NCI-H510A treated with DMSO at 0.1 percent for 48 hours (cell line): ENCODE results near the gene DENND5B.
"Not testable (repeated sequence)": the region's sequence is repeated elsewhere in the genome, so short reads cannot be mapped to it uniquely, and the experiment has no call there.

Source experiments
- DNase-seq: peaks from one replicate; lab custom pipeline; 2025; lab: John Stamatoyannopoulos, UW

Gene DENND5B

GRCh38 chr12:31377210-31377609, 213.7 kb downstream of the DENND5B start:
- not testable (repeated sequence) for DNase-seq

- DNase-seq = not testable (repeated sequence)
Measured at GRCh38 chr12:31375422-31375821, 215.5 kb downstream of the DENND5B start.

DNA sequence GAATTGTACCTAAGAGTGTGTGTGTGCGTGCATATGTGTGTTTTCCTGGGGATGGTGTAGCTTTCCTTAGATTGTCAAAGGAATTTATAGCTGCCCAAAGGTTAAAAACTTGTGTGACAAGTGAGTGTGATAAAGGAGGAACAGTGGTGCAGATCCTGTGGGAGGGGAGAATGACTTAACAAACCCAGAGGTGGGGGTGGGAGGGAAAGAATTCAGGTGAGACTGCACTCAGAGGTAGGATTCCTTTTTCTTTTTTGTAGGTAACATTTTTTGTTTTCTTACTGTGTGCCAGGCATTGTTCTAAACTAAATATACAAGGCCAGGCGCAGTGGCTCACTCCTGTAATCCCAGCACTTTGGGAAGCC, 219.7 kb downstream of the DENND5B start:
- DNase-seq = no peak

- no peak for DNase-seq
Measured at GRCh38 chr12:31370531-31371255, 220.2 kb downstream of the DENND5B start.

- peak; percentile 50 for DNase-seq
Measured at GRCh38 chr12:31369712-31370521, 221.0 kb downstream of the DENND5B start.

DNA sequence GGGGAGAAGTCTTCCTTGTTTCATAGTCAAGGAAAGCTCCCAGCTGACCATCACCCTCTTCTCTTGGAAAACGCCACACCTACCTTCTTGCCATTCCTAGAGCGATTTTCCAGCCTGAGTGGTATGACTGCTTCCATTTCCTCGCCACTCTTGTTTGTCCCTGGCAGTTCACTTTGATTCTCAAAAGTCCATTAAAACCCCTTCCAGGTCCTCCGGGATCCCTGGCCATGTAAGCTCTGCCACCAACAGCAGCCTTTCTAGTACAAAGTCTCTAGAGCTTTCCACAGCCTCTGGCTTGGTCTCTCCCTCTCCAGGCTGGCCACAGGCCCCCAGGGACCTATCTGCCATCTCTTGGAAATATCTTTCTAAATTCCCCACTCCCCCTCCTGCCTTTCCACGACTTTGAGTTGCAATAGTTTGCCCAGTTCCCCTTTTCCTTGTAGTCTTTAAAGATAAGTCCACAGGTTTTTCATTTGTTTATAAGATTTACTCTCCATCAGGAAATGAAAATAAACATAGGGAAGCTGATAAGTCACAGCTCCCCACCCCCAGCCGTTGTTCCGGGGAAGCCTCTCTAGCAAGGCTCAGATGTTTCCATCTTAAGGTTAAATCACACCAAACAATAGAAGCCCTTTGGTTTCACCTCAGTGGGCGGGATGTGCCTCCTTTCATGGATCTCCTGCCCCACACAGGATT, 222.1 kb downstream of the DENND5B start:
- DNase-seq = no peak

GRCh38 chr12:31366104-31366621, 224.8 kb downstream of the DENND5B start:
- no peak for DNase-seq

DNA sequence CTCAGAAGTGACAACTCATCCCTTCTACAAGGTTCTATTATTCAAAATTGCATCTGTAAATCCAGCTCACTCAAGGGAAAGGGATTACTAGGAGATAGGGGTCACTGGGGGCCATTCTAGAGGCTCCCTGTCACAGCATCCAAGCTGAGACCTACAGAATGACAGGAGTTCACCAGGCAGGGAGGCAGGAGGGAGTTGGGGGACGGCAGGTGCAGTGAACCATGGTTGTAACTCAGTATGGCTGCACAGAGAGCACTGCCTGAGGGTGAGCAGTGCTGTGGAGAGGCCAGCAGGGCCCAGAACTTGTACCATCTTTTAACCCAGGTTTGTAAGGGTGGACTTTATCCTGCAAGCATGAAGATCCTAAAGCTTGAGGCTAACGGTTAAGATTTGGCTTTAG, 227.1 kb downstream of the DENND5B start:
- DNase-seq = no peak

DNA sequence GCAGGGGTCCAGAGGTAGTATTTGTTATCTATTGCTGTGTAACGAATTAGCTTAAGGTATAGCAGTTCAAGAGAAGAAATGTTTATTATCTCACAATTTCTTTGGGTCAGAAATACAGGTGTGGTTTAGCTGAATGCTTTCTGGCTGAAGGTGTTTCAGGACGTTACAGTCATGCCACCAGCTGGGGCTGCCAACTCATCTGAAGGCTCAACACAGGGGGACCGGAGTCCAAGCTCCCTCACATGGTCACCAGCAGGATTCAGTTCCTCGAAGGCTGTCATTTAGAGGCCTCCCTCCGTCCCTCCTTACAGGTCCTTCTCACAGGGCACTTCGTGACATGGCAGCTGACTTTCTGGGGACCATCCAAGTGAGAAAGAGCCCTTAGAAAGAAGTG, 227.5 kb downstream of the DENND5B start:
- no peak for DNase-seq

DNA sequence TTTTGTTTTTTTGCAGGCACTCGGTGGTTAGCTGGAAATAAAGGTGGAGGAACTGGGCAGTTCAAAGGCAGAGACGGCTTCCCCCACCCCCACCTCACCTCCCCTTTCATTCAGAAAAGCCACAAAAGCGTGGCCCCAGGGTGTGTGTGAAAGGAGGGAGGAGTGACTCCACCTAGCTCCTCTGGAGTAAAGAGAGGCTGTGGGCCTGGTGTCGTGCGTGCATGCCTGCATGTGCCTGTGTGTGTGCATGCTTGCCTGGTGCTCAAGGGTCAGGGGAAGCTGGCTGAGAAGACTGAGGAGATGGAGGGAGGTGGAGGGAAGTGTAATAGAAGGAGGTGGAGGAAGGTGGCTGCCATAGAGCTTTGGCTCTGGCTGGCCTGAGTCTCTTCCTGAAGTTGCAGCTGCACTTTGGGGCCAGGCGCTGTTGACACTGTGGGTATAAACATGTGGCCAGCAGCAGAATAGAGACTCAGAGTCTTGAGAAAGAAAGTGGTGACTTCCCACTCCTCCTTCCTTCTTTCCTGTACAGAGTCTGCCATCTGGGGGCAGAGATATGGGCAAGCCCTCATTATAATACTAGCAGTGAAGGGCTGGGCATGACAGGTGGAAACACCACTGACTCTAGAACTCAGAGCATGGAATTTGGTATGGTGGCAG, 228.0 kb downstream of the DENND5B start:
- DNase-seq = peak; percentile 14

DNA sequence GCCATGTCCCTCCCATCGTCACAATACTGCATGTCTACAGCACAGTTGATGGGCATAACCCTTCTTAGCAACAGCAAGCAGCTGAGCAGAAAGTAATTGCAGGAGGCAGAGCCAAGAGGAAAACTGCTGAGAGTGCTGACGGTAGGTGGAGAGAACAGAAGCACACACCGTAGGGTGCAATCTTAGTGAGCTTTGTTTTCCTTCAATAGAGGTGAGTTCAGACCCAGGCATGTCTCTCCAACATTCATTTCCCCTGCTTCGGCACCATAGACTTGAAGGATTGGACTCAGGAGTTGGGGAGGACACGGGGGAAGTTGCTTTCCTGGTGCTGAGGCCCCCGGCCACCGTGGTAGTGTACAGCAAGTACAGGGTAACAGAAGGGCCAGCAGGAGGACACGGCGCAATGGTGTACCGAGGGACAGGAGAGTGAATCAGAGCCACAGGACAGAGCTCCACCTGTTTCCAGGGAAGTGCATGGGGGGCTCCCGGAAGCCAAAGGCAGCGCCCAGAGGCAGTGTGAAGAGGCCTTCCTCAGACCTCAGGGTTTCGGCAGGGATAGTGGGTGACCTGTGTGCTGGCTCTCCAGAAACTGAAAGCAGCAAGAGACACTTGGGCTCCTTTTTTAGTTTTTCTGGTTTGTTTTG, 228.7 kb downstream of the DENND5B start:
- peak; percentile 54 for DNase-seq

DNA sequence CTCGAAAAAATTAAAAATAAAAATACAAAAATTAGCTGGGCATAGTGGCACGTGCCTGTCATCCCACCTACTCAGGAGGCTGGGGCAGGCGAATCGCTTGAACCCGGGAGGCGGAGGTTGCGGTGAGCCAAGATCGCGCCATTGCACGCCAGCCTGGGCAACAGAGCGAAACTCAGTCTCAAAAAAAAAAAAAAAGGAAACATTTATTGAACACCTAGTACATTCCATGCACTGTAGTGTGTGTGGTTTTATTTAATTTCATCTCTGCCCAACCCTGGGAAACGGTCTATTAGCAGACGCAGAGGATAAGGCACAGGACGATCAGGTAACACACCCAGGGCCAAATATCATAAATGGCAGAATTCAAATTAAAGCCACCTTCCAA, 229.2 kb downstream of the DENND5B start:
- DNase-seq = no peak

GRCh38 chr12:31355747-31356107, 235.2 kb downstream of the DENND5B start:
- no peak for DNase-seq

- peak; percentile 50 for DNase-seq
Measured at GRCh38 chr12:31353750-31354708, 236.9 kb downstream of the DENND5B start.

- no peak for DNase-seq
Measured at GRCh38 chr12:31346267-31346666, 244.7 kb downstream of the DENND5B start.

DNA sequence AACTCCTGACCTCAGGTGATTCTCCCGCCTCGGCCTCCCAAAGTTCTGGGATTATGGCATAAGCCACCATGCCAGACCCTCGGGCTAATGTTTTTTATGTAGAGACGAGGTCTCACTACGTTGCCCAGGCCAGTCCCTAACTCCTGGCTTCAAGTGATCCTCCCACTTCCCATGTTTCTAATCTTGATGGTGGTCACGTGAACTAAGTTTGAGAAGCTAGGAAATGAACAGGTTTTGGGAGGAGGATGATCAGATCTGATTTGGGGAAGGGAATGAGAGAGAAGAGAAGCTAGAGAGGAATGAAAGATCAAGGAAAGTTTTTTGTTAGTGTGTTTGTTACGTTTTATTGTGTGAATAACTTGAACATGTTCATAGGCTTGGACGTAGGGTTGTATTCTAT, 247.8 kb downstream of the DENND5B start:
- DNase-seq = no peak

GRCh38 chr12:31342286-31342685, 248.7 kb downstream of the DENND5B start:
- no peak for DNase-seq

DNA sequence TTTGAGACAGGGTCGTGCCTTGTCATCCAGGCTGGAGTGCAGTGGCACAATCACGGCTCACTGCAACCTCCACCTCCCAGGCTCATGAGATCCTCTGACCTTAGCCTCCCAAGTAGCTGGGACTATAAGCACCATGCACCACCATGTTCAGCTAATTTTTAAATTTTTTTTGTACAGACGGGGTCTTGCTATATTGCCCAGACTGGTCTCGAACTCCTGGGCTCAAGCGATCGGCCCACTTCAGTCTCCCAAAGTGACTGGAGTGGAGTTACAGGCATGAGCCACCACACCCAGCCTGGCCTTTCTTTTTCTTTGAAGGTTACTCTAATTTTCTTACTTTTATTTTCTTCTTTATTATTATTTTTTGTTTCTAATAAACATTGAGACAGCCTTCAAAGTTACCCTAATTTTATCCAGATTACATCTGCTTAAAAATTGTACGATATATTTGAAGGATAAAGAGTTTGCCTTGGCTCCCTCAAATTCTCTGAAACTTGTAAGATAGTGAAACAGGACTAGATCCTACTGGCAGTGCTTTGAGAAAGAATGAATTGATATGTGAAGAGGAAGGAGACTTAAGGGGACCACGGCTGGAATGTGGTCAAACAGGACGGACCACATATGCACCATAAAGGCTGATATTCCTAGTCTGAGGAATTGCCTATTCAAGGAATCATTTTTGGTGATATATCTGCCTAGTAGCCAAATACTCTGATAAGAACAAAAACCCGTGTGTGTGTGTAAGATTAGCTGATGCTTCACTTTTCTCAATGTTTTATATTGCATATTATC, 250.9 kb downstream of the DENND5B start:
- DNase-seq = no peak

GRCh38 chr12:31337952-31338351, 253.0 kb downstream of the DENND5B start:
- no peak for DNase-seq
